ENCODE results near the gene MED13L. TPM values are rescaled to one million over a fixed set of nuclear protein-coding genes. Genes with fewer than 3 reads are reported as not detected.

Gene MED13L
- total and polyA plus RNA-seq, 3 donors from 2014 or later: 56.4 to 173 (median 133) TPM

DNA sequence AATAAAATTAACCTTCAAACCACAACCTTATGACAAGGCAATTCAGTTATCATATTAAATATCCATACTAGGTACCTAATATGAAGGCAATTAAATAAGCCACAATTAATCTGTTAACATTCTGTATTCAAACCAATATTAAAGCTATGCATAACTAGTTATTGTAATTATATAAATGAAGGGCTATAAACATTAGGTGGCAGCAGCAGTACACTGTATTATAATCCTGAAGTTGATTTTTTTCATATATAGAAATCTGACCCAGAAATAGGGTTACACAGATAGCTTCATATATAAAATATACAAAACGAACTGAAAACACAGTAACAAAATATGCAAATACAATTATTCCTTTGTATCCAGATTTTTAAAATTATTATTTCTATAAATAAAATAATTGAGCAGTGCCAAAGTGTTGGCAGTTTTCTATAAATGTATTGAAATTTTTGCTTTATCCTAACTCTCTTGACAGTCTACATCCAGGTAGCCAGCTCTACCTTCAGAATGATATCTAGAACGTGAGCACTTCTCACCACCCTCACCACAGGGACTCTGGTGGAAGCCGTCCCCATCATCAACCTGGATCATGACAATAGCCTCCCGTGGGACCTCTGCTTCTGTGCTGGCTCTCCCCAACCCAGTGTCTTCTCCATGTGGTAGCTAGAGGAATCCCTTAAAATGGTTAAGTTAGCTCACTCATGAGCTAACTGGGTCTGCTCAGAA is 136.2 kb downstream of the MED13L start:
- WGBS, 2 donors: 82 to 87% methylated on average over 4 of the region's 4 CpGs
- Histone ChIP-seq H3K4me3 (no peak overlapping the region), H3K27ac (no peak overlapping the region), H3K36me3 (ENCODE audit: low read depth, missing control alignments) (no peaks in the 10 kb centered on the region), H3K4me1 (peaks cover 44% of the 10 kb centered on the region), H3K9me3 (no peaks in the 10 kb centered on the region), H3K27me3 (no peaks in the 10 kb centered on the region)
- DNase-seq: no peak
- intact Hi-C loops (cut with DNase I; ENCODE audit: low total_unique reads): no loop called here
- TF ChIP-seq, protein P1, sequence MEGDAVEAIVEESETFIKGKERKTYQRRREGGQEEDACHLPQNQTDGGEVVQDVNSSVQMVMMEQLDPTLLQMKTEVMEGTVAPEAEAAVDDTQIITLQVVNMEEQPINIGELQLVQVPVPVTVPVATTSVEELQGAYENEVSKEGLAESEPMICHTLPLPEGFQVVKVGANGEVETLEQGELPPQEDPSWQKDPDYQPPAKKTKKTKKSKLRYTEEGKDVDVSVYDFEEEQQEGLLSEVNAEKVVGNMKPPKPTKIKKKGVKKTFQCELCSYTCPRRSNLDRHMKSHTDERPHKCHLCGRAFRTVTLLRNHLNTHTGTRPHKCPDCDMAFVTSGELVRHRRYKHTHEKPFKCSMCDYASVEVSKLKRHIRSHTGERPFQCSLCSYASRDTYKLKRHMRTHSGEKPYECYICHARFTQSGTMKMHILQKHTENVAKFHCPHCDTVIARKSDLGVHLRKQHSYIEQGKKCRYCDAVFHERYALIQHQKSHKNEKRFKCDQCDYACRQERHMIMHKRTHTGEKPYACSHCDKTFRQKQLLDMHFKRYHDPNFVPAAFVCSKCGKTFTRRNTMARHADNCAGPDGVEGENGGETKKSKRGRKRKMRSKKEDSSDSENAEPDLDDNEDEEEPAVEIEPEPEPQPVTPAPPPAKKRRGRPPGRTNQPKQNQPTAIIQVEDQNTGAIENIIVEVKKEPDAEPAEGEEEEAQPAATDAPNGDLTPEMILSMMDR (IDR thresholded peaks at IDR 0.05): no peak
- TF ChIP-seq POLR2A (IDR thresholded peaks at IDR 0.05): no peak

DNA sequence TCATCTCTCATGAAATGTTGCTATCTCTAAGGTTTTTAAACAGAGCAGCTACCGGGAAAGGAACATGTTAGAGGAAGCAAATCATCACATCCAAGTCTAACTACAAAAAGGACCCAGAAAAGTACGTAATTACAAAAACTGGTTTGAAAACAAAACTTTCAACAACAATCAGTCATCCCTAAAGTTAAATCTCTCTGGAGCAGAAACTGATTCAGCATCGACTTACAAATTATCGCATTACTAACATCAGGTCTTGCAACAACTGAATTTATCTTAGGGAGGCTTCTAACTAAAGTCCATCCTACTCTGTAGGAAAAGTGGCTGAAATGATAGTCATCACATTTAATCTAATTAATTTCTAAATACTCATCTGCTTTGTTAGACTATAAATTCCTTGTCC is 137.0 kb downstream of the MED13L start:
- H3K4me1 ChIP-seq: peaks cover 44% of the 10 kb centered on the region

DNA sequence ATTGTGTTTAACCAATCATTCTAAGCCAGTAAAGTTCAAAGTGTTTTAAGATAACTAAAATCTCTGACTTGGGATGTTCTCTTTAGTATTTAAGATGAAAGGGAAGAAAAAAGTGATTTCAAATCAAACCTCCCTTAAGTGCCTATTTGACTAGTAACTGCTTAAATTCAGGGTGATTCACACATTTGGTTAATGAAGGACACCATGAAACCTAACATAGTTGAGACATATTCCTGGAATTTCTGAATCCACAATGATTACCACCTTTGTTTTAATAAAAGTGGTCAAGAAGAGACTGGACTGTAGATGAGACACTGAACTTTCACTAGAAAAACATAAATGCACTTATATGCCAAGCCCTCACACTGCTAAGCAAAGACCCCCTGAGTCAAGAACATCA is 138.7 kb downstream of the MED13L start:
- Histone ChIP-seq H3K27ac (no peak overlapping the region), H3K27me3 (no peaks in the 10 kb centered on the region), H3K9me3 (no peaks in the 10 kb centered on the region), H3K4me3 (no peak overlapping the region), H3K4me1 (peaks cover 45% of the 10 kb centered on the region), H3K36me3 (ENCODE audit: low read depth, missing control alignments) (no peaks in the 10 kb centered on the region)
- intact Hi-C loops (cut with DNase I; ENCODE audit: low total_unique reads): no loop called here
- TF ChIP-seq, protein P1 (IDR thresholded peaks at IDR 0.05): no peak
- no peak for TF ChIP-seq POLR2A (IDR thresholded peaks at IDR 0.05)
- DNase-seq: no peak

More for the DNA sequence above, 137.0 kb downstream of the MED13L start:
- Histone ChIP-seq H3K9me3 (no peaks in the 10 kb centered on the region), H3K4me3 (no peak overlapping the region), H3K27me3 (no peaks in the 10 kb centered on the region), H3K27ac (no peak overlapping the region), H3K36me3 (ENCODE audit: low read depth, missing control alignments) (no peaks in the 10 kb centered on the region)
- WGBS, 2 donors: 58 to 61% methylated on average over 4 of the region's 4 CpGs
- intact Hi-C loops (cut with DNase I; ENCODE audit: low total_unique reads): no loop called here
- no peak for DNase-seq
- TF ChIP-seq, protein P1 (IDR thresholded peaks at IDR 0.05): no peak
- no peak for TF ChIP-seq POLR2A (IDR thresholded peaks at IDR 0.05)

DNA sequence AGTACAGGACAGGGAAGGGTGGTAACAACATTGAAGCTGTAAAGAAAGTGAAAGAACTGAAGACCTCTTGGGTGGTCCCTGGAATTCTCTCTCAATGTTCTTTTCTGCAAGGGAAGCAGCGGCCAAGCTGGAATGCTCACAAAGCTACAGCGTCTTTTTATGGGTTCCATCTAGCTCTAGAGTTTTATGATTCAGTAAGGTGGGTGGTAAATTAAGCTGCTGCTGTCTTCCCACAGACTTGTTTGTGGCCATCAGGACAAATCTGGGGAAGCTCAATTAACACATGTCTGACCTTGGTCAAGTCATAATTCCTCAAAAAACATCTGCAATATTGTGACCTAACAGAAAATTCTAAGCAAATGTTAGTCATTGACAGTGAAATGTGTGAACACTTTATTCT is 139.1 kb downstream of the MED13L start:
- 33 to 49% methylated on average over 2 of the region's 2 CpGs for WGBS, 2 donors
- intact Hi-C loops (cut with DNase I; ENCODE audit: low total_unique reads): no loop called here

More for the DNA sequence above, 139.1 kb downstream of the MED13L start:
- peak; percentile 58 for DNase-seq
- Histone ChIP-seq H3K9me3 (no peaks in the 10 kb centered on the region), H3K27me3 (no peaks in the 10 kb centered on the region), H3K4me1 (peaks cover 45% of the 10 kb centered on the region), H3K36me3 (ENCODE audit: low read depth, missing control alignments) (no peaks in the 10 kb centered on the region), H3K27ac (peak overlapping the region in 1 of 2 donors; percentile 26), H3K4me3 (no peak overlapping the region)
- TF ChIP-seq, protein P1 (IDR thresholded peaks at IDR 0.05): no peak

All from testis (tissue), 3 donors.